ENCODE results near the gene NLRP1.
A peak's percentile ranks its signal among the peaks of the same experiment; 100 is the strongest.

The NLRP1 gene

GRCh38 chr17:5557485-5557884 is 26.8 kb downstream of the NLRP1 start:
- DNase-seq (ENCODE audit: low read depth in 2 of 2) = no peak

- no peak for DNase-seq (ENCODE audit: low read depth in 2 of 2)
These were observed 29.1 kb downstream of the NLRP1 start for GRCh38 chr17:5555254-5555653.

- DNase-seq (ENCODE audit: low read depth in 2 of 2) = no peak
These were observed 30.8 kb downstream of the NLRP1 start for GRCh38 chr17:5553479-5553878.

DNA sequence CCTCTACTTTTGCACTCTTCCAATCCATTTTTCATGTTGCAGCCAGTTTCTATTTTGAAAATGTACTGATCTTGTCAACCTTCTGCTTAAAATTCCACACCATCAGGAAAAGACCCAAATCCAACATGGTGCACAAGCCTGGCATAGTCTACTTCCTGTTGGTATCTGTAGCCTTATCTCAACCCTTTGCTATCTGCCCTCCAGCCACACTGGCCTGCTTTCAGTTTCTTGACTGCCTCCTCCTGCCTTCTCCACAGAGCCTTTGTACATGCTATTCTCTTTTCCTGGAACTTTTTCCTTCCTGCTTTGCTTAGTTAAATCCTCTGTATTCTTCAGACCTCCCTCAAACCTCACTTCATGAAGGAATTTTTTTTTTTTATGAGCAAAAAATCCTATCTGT is 31.5 kb downstream of the NLRP1 start:
- DNase-seq (ENCODE audit: low read depth in 2 of 2) = no peak

DNA sequence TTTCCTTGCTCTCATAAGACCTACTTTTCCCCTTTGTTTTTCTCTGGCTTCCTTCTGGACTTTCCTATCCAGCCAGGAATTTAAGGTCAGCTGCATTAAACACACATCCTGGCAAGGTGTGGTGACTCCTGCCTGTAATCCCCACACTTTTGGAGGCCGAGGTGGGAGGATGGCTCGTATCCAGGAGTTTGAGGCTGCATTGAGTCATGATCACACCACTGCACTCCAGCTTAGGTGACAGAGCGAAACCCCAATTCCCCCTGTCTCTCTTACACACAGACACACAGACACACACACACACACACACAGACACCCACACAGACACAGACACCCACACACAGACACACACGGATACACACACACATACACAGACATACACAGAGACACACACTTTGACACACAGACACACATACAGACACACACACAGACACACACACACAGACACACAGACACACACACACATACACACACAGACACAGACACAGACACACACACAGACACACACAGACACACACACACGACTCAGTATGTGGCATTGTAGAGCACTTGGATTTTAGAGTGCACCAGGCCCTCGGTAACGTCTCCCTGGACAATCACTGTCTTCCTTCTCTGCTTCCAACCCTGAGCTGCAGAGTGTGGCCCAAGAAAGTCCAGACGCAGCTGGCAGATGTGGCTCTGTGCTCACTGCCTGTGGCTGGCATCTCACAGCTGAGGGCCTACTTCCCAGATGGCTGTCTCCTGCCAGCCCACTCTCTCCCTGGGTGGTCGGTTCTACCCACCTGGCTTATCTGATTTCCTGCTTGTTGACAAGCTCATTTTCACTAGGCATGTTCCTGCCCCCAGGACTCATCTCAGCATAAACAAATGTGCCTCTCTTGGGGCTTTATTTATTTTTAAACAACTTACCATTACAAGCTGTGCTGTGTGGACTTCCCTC is 39.0 kb downstream of the NLRP1 start:
- no peak for DNase-seq (ENCODE audit: low read depth in 2 of 2)

GRCh38 chr17:5544115-5544514 is 40.2 kb downstream of the NLRP1 start:
- no peak for DNase-seq (ENCODE audit: low read depth in 2 of 2)

DNA sequence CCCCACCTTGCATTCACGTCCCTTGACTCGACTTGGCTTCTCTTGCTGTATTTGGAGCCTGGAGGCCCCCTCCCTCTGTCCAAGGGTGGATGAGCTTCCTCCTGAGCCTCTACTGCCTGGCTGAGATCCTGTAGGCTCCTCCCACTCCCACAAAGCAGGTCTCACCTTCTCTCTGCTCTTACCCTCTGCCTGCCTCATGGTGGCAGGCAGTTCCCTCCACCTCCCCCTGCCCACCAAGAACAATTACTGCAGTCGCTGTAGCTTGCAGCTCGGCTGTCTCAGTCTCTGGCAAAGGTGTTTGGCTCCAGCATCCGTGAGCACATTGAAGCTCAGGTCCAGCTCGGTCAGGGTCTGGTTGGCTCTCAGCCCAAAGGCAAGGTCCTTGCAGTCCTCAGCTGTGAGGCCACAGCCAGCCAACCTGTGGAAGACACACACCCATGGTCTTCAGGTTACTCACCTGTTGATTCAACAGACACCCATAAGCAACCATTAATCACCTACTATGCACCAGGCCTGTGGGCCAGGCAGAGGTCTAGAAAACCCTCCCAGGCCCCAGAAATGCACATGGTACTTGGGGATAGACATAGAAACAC is 42.6 kb downstream of the NLRP1 start:
- no peak for DNase-seq (ENCODE audit: low read depth in 2 of 2)

GRCh38 chr17:5540321-5540720 is 44.0 kb downstream of the NLRP1 start:
- no peak for DNase-seq (ENCODE audit: low read depth in 2 of 2)

GRCh38 chr17:5539286-5539685 is 45.0 kb downstream of the NLRP1 start:
- DNase-seq (ENCODE audit: low read depth in 2 of 2) = no peak

DNA sequence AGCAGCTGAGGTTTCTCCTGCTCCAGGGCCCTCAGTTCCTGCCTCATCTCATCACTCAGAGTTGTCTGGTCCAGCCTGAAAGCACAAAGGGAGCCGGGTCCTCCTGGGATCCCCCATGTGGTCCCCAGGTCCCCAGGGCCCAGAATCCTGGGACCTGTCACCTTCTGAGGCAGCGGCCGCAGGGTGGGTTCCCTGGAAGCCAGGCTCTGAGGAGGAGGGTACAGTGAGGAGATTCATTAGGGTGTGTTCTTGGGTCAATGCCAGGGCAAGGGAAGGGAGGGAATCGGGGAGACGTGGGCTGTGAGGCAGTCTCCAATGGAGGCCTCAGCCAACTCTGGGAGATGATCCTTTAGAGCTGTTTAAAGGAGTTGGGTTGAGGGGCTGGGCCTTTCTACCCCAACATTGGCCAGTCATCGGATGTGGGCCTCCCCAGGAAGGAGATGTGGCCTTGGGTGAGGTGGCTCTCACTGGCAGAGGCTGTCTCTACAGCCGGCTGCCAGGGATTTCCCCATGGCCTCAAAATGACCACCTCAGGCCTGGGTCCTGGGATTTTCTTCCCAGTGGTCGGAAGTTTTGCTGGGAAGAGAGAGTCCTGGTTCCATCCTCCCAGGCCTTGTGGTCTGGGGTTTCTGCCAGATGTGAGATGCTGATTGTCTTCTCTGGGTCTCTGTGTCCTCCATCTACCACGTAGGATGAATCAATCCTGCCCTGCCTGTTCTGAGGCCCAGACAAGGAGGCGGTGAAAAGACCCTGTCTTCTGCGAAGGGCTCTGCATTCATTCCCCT is 47.3 kb downstream of the NLRP1 start:
- DNase-seq (ENCODE audit: low read depth in 2 of 2) = no peak

DNA sequence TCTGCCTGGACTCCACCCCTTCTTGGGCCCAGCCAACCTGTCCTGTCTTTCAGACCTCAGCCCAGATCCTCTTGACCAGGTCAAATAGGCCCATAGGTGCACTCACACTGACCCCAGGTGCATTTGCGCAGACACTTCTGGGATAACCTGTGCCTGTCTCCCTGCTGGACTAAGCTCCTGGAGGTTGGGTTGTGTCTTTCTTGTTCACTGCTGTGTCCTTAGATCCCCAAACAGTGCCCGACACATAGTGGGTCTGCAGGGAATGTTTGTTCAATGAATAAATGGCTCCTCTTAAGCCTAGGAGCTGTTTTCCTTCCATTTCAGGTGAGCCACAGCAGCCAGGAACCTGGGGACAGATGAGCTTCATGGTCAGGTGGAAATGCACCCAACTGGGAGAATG is 48.9 kb downstream of the NLRP1 start:
- DNase-seq (ENCODE audit: low read depth in 2 of 2) = no peak

GRCh38 chr17:5533486-5534315 is 50.6 kb downstream of the NLRP1 start:
- no peak for DNase-seq (ENCODE audit: low read depth in 2 of 2)

- no peak for DNase-seq (ENCODE audit: low read depth in 2 of 2)
These were observed 51.7 kb downstream of the NLRP1 start for GRCh38 chr17:5532581-5532980.

GRCh38 chr17:5531085-5531418 is 53.3 kb downstream of the NLRP1 start:
- no peak for DNase-seq (ENCODE audit: low read depth in 2 of 2)

DNA sequence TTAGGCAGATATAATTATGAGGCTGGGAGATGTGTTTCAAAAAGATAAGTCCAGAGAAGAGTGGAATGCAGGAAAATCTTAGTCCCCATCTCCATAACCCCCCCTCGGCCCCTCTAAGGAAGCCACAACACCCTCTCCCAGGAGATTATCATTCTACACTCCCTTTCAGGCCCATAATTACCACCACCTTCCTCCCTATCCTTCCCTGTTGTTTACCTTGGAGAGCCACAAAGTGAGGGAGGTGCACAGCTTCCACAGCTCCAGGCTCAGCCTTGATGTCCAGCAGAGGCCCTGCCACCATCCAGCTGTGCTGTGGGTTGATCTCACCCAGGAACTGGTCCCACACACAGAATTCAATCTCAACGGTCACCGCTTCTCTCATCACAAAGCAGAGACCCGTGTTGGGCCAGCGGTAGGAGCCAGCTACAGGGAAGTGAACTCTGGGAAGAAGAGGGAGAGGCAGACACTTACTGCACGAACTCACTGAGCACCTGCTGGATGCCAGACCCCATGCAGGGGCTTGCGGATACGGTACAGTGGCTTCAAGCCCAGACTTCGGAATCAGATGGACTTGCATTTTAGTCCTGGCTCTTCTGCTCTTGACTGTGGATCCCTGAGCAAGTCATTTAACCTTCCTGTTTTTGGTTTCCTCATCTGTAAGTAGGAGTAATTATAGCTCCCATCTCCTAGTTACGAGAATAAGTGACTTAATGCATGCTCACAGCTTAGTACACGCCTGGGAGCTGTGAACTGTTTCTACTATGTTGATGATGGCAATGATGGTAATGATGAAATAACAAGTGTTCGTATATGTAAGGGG is 53.8 kb downstream of the NLRP1 start:
- DNase-seq (ENCODE audit: low read depth in 2 of 2) = no peak

DNA sequence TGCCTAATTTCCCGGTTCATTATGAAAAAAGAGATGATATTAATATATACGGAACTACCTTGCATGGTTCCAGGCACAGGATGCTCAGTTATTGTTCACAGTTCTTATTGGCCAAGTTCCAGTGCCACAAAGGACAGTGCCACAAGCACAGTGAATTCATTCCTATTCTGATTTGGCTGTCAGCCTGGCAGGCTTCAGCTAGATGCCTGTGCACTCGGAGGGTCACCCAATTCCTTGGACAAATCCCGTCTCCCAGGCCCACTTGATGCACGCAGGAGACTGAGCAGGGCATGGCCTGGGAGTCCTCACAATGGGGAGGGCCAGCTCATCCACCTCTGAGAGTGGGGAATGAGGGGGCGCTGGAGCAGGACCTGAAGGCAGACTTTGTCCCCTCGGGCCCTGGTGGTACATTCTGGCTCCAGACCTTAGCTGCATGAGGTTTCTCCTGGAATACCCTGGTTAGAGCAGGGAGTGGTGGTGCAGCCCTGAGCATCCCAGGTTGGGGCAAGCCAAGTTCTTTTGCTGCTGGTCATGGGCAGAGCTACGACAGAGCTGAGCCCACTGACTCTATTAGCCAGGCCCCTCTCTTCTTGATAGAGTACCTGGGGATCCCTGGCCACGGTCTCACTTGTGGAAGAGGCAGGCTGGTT is 56.6 kb downstream of the NLRP1 start:
- DNase-seq (ENCODE audit: low read depth in 2 of 2) = no peak

- peak; percentile 56 to 72 for DNase-seq (ENCODE audit: low read depth in 2 of 2)
These were observed 57.3 kb downstream of the NLRP1 start for GRCh38 chr17:5526821-5527598.

DNA sequence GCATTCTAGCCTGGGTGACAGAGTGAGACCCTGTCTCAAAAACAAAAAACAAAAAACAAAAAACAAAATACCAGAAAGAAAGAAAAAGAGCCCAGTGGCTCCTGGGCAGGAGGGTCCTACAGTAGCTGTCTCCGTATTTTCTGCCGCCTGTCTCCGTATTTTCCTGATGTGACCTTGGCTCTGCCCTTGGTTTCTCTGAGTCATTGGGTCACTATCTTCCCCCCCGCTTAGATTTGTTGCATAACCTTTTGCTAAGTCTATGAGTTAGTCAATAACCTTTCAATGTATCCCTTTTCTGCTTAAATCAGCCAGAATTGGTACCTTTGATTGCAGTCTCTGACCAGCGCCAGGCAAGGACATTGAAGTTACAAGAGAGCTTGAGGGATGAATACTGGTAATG is 61.1 kb downstream of the NLRP1 start:
- no peak for DNase-seq (ENCODE audit: low read depth in 2 of 2)

- no peak for DNase-seq (ENCODE audit: low read depth in 2 of 2)
These were observed 61.8 kb downstream of the NLRP1 start for GRCh38 chr17:5522476-5522875.

Data from stimulated activated CD4-positive, alpha-beta T cell treated with anti-CD3 and anti-CD28 coated beads, Interleukin-12 subunit alpha, Interleukin-12 subunit beta, amount 100 ng/mL, for 24 hours (primary cell).